MM.1S (cell line): ENCODE measurements around the gene CDKL5.

ENCODE experiments used
- CTCF ChIP-seq: fragments of 300-600 bp; sonication (generic); IDR thresholded peaks from 2 replicates; pipeline ENCODE4 v1.5.1; 2016; ENCODE audit warnings: antibody characterized with exemption, low read length, mixed read lengths
- EZH2 ChIP-seq: fragments of 300-600 bp; sonication (generic); optimal IDR thresholded peaks from 2 replicates; pipeline ENCODE3; 2017; ENCODE audit warnings: low read depth, mild to moderate bottlenecking, antibody characterized with exemption, low read length, mixed read lengths
- EZH2phosphoT487 ChIP-seq: fragments of 300-600 bp; sonication (generic); IDR thresholded peaks from 2 replicates; pipeline ENCODE4 v1.6.1; 2018; ENCODE audit warnings: antibody characterized with exemption, low read length

GRCh38 chrX:18674417-18674787 is 249.0 kb downstream of the CDKL5 start:
- TF ChIP-seq EZH2 (no peak), CTCF (no peak), EZH2phosphoT487 (no peak)
